HG02759 (cell line): ENCODE results near the gene ELFN1.

ENCODE experiments used
- ATAC-seq: cut with Tn5 transposase; IDR thresholded peaks from one replicate; pipeline ENCODE4 v1.9.1; 2021; ENCODE audit warnings: mild to moderate bottlenecking, moderate library complexity; ENCODE audit not compliant: unreplicated experiment

ELFN1 gene

GRCh38 chr7:1777122-1777521 is 107.0 kb downstream of the ELFN1 start:
- ATAC-seq = no peak

DNA sequence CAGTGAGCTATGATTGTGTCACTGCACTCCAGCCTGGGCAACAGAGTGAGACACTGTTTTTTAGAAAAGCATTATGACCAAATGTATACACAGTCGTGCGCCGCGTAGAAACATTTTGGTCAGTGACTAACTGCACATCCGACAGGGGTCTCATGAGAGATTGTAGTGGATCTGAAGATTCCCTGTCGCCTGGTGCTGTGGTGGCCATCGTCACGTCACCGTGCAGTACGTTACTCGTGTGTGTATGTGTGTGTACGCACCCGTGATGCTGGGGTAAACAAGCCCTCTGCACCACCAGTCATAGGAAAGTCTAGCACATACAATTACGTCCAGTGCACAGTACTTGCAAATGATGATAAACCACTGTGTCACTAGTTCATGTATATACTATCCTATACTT is 109.4 kb downstream of the ELFN1 start:
- no peak for ATAC-seq

- no peak for ATAC-seq
Measured at GRCh38 chr7:1781369-1781768, 111.3 kb downstream of the ELFN1 start.

DNA sequence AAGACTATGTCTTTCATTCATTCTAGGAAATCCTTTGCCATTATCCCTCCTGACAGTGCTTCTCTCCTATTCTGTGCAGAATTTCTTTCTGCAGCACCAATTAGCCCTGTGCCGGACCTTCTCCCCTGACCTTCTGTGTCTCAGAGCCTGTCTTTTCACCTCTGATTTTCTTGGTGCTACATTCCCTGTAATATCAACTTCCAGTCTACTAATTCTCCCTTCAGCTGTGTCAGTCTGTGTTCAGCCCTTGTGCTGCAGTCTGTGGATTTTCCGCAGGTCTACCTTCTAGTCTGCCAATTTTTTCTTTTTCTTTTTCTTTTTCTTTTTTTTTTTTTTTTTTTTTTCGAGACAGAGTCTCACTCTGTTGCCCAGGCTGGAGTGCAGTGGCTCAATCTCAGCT is 115.8 kb downstream of the ELFN1 start:
- ATAC-seq = no peak

GRCh38 chr7:1787241-1787640 is 117.2 kb downstream of the ELFN1 start:
- ATAC-seq = no peak

- ATAC-seq = no peak
Measured at GRCh38 chr7:1787681-1788235, 117.7 kb downstream of the ELFN1 start.

DNA sequence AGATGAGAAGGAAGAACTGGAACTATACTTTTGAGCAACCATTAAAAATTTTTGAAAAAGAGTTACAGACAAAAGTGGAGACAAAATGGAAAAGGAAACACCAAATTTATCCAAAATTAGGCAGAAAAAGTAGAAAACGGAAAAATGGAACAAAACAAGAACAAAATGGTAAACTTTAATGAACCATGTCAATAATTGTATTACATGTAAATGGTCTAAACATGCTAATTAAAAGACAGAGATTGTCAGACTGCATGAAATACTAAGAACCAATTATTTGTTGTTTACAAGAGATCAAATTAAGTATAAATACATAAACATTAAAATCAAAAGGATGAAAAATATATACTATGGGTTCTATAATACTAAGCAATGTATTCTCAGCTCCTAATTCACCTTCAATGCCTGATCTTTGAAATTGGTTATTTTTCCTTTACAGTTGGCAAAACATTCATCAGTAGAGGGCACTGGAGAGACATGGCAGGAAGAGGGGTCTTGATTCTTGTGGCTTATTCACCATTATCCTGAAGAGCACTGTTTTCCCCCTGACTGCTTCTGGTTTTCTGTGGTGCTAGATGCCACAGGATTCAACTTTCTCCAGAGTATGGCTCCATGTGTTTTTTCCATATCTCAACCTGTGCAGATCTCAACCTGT is 124.9 kb downstream of the ELFN1 start:
- ATAC-seq = no peak
